HG03342 (cell line): ENCODE data around the gene GAS5.
"Not testable (repeated sequence)": the region's sequence is repeated elsewhere in the genome, so short reads cannot be mapped to it uniquely, and the experiment has no call there.

Experiments used
- ATAC-seq: cut with Tn5 transposase; IDR thresholded peaks from one replicate; pipeline ENCODE4 v1.9.1; 2021; ENCODE audit warnings: mild to moderate bottlenecking, moderate library complexity; ENCODE audit not compliant: unreplicated experiment

GAS5 gene

DNA sequence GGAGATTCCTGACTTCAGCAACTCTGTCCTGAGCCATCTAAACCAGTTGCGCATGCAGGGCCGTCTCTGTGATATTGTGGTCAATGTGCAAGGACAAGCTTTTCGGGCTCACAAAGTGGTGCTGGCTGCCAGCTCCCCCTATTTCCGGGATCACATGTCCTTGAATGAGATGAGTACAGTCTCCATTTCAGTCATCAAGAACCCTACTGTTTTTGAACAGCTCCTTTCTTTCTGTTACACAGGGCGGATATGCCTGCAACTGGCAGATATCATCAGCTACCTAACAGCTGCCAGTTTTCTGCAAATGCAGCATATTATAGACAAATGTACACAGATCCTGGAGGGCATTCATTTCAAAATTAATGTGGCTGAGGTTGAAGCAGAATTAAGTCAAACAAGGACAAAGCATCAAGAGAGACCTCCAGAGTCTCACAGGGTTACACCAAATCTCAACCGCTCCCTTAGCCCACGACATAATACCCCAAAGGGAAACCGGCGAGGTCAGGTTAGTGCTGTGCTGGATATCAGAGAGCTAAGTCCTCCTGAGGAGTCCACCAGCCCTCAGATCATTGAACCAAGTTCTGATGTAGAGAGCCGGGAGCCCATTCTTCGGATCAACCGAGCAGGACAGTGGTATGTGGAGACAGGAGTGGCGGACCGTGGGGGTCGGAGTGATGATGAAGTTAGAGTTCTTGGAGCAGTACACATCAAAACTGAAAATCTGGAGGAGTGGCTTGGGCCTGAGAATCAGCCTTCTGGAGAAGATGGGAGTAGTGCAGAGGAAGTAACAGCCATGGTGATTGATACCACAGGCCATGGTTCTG is 2.7 kb upstream of the GAS5 start:
- no peak for ATAC-seq

GRCh38 chr1:173869021-173869359 is 1.2 kb upstream of the GAS5 start:
- no peak for ATAC-seq

GRCh38 chr1:173868266-173869020 is 654 bp upstream of the GAS5 start, which contains the start of gene ZBTB37:
ZBTB37 (plus strand) TSS chr1:173868380; CDS start chr1:173870226, 1,846 bp downstream.
- peak; percentile 55 for ATAC-seq

DNA sequence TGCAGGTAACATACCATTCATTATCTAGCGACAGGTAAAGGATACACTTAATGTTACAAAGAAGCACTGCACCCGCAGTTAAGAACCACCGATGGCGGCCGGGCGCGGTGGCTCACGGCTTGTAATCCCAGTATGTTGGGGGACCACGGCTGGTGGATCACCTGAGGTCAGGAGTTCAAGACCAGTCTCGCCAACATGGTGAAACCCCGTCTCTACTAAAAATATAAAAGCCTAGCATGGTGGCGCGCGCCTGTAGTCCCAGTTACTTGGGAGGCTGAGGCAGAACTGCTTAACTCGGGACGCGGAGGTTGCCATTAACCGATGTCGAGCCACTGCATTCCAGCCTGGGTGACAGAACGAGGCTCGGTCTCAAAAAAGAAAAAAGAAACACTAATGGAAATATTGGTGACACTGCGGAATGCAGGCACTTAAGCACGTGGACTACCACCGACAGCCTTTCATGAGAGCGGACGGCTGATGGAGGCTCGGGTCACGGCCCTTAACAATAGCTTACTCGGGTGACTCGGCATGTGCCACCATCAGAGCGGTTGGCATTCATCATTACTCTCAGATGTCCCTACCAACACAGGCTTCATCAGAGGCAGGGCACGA is 542 bp downstream of the GAS5 start:
- peak; percentile 1 for ATAC-seq

GRCh38 chr1:173866413-173867115 is 1.2 kb downstream of the GAS5 start:
- ATAC-seq, result no peak

GRCh38 chr1:173865468-173866164 is 2.2 kb downstream of the GAS5 start:
- no peak for ATAC-seq

DNA sequence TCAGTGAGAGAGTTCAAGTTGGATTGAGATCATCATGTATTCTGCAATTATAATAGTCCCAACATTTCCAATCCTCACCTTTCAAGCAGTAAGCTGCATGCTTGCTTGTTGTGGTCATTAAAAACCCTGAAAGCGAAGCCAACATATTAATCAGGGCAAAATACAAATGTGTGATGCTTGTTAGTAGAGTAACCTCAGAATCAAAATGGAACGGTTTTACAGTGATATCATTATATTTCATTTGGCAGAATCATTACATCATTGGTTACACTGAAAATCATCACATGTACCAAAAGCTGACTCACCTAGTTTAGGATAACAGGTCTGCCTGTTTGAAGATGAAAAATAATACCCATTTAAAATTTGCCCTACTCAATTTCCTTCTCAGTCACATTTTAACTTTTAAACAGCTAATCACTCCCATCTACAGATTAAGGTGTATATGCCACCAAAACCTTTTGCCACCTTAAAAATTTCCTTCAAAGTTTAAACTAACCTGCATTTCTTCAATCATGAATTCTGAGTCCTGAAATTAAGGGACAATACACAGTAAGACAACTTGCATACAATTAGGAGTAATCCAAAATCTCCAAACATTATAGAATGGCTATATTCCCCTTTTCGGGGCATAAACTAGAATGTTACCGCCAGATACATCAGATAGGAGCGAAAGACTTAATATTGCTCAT is 3.5 kb downstream of the GAS5 start:
- ATAC-seq, result no peak

GRCh38 chr1:173863224-173864161 is 4.3 kb downstream of the GAS5 start:
- ATAC-seq, result no peak

DNA sequence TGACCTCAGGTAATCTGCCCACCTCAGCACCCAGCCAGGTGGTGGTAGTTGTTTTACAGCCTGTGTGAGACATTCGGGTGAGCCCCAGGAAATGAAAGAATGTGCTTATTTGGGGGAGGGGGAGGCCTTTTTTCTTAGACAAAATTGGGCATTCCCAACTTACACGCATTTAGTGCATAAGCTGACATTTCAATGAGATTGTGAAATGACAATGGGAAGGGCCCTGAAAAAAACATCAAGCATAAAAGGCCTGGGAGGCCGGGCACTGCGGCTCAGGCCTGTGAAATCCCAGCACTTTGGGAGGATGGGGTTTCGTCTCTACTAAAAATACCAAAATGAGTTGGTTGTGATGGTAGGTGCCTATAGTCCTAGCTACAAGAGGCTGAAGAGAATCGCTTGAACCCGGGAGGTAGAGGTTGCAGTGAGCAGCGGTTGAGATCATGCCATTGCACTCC is 5.0 kb downstream of the GAS5 start:
- ATAC-seq, result no peak

- not testable (repeated sequence) for ATAC-seq
Measured at GRCh38 chr1:173862146-173862768, 5.5 kb downstream of the GAS5 start.

DNA sequence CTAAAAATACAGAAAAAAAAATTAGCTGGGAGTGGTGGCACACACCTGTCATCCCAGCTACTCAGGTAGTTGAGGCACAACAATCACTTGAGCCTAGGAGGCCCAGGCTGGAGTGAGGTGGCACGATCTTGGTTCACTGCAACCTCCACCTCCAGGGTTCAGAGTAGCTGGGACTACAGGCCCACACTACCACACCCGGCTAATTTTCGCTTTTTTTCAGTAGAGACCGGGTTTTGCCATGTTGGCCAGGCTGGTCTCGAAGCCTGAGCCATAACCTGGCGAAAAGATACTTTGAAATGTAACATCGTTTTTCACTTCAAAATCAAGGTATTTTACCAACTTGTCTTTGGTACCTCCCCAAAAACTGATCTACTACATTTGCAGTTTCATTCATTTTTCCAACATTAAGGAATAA is 6.1 kb downstream of the GAS5 start:
- no peak for ATAC-seq

- ATAC-seq, result no peak
Measured at GRCh38 chr1:173860065-173860464, 7.7 kb downstream of the GAS5 start.

DNA sequence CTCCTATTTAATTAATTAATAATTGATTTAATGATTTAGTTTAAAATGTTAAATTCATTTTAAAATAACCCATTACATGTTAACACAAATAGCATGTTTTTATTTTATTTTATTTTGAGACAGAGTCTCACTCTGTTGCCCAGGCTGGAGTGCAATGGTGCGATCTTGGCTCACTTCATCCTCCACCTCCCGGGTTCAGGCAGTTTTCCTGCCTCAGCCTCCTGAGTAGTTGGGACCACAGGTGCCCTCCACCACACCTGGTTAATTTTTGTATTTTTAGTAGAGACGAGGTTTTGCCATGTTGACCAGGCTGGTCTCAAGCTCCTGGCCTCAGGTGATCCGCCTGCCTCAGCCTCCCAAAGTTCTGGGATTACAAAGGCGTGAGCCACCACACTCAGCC is 8.2 kb downstream of the GAS5 start:
- ATAC-seq, result not testable (repeated sequence)

DNA sequence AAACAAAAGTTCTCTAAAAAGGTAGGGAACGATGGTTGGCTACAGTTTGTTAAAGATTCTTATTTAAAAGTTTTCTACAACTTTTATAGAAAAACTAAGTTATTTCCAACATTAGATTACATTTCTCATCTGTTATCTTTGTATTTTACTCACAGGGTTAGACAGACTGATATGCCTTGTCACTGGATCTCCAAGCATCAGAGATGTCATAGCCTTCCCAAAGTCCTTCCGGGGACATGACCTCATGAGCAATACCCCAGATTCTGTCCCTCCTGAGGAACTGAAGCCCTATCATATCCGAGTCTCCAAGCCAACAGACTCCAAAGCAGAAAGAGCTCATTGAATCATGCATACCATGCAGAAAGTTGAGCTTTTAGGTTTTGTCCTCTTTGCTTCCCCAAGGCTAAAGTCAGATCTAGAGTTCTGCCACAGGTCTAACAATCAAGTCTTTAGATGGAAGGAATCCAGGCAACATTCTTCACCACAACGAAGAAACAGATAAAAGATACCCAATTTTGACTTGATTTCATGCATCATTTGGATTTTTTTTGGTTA is 10.3 kb downstream of the GAS5 start:
- no peak for ATAC-seq

GRCh38 chr1:173856903-173857302 is 10.9 kb downstream of the GAS5 start:
- no peak for ATAC-seq

- ATAC-seq, result no peak
Measured at GRCh38 chr1:173856014-173856413, 11.8 kb downstream of the GAS5 start.

- no peak for ATAC-seq
Measured at GRCh38 chr1:173853074-173853473, 14.7 kb downstream of the GAS5 start.

DNA sequence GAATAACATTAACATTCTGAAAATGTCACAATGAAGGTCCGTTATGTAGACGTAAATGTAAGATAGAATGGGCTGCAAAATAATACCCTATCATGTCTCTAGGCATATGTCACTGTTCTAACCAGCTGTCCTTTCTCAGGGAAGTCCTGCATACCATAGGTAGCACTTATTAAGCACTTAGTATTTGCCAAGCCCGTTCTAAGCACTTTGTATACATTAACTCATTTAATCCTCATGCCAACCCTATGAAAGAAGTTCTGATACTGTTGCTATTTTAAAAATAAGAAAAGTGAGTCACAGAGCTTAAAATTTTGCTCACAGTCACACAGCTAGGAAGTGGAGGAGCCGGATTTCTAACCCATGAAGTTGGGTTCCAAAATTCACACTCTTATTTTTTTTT is 15.7 kb downstream of the GAS5 start:
- ATAC-seq, result no peak
